ENCODE data around the gene TGDS. TPM values are rescaled to one million over a fixed set of nuclear protein-coding genes. Genes with fewer than 3 reads are reported as not detected.

The TGDS gene
- total and polyA plus RNA-seq, 7 donors: 5.5 to 13.2 (median 10.9) TPM

DNA sequence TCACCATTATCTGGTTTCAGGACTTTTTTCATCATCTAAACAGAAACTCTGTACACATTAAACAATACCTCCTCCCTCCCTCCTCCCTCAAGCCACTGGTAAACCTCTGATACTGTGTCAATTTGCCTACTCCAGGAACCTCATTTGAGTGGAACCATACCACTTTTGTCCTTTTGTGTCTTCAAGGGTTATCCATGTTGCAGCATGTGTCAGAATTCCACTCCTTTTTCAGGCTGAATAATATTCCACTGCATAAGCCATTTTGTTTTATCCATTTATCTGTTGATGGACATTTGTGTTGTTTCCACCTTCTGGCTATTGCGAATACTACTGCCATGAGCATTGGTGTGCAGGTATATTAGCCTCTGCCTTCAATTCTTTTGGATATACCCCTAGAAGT lies 27.5 kb downstream of the TGDS start:
- no peaks in the 10 kb centered on the region for H3K27me3 ChIP-seq
- H3K4me1 ChIP-seq: no peaks in the 10 kb centered on the region
- intact Hi-C loops (cut with DNase I): no loop called here
- WGBS, 2 donors: 96 to 100% methylated on average over 1 of the region's 1 CpG
- H3K27ac ChIP-seq: no peak overlapping the region
- H3K9me3 ChIP-seq: no peaks in the 10 kb centered on the region
- peaks cover 2 to 42% (median 19%) of the 10 kb centered on the region in 4 donors for H3K36me3 ChIP-seq
- no peak for DNase-seq
- no peak overlapping the region for H3K4me3 ChIP-seq
- TF ChIP-seq POLR2AphosphoS5 (IDR thresholded peaks at IDR 0.05) (no peak), POLR2A (IDR thresholded peaks at IDR 0.05) (no peak), EP300 (IDR thresholded peaks at IDR 0.05) (no peak)
- TF ChIP-seq, protein P1, sequence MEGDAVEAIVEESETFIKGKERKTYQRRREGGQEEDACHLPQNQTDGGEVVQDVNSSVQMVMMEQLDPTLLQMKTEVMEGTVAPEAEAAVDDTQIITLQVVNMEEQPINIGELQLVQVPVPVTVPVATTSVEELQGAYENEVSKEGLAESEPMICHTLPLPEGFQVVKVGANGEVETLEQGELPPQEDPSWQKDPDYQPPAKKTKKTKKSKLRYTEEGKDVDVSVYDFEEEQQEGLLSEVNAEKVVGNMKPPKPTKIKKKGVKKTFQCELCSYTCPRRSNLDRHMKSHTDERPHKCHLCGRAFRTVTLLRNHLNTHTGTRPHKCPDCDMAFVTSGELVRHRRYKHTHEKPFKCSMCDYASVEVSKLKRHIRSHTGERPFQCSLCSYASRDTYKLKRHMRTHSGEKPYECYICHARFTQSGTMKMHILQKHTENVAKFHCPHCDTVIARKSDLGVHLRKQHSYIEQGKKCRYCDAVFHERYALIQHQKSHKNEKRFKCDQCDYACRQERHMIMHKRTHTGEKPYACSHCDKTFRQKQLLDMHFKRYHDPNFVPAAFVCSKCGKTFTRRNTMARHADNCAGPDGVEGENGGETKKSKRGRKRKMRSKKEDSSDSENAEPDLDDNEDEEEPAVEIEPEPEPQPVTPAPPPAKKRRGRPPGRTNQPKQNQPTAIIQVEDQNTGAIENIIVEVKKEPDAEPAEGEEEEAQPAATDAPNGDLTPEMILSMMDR (IDR thresholded peaks at IDR 0.05): no peak

DNA sequence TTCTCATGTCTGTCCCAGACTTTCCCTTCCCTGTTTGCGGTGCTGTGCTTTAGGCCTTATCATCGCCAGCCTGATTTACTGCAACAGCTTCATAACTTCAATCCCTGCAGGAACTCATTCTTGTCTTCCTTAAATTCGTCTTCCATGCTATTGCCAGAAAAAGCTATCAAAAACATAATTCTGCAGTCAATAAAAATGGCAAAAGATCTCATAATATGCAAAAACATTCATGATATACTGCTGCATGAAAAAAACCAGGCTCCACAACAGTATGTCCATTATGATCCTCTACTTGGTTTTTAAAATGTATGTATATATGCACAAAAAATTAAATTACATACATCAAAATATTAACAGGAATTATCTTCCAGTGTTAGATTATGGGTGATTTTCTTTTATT lies 28.4 kb downstream of the TGDS start:
- peaks cover 0 to 38% (median 11%) of the 10 kb centered on the region in 4 donors for H3K36me3 ChIP-seq
- TF ChIP-seq EP300 (IDR thresholded peaks at IDR 0.05) (no peak), POLR2AphosphoS5 (IDR thresholded peaks at IDR 0.05) (no peak), POLR2A (IDR thresholded peaks at IDR 0.05) (no peak)
- TF ChIP-seq, protein P1 (IDR thresholded peaks at IDR 0.05): no peak
- no peaks in the 10 kb centered on the region for H3K4me1 ChIP-seq
- no peak overlapping the region for H3K4me3 ChIP-seq
- intact Hi-C loops (cut with DNase I): no loop called here
- H3K27ac ChIP-seq: no peak overlapping the region
- DNase-seq: no peak
- H3K27me3 ChIP-seq: no peaks in the 10 kb centered on the region
- 95 to 97% methylated on average over 3 of the region's 3 CpGs for WGBS, 2 donors
- H3K9me3 ChIP-seq: no peaks in the 10 kb centered on the region

DNA sequence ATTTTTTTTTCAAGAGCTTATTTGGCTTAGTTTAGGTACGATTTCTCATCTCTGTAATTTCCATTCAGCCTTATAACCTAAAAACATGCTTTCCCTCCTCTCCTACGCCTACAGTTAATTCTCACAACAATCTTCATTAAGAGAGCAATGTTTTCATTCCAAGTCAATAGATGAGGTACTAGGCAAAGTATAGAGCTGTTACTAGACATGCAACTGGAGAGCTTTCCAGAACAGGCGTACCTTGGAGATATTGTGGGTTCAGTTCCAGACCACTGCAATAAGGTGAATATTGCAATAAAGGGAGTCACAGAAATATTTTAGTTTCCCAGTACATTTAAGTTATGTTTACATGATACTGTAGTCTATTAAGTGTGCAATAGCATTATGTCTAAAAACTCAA lies 34.8 kb downstream of the TGDS start:
- no peak for DNase-seq
- no peaks in the 10 kb centered on the region for H3K4me1 ChIP-seq
- WGBS, 2 donors: 91 to 96% methylated on average over 3 of the region's 3 CpGs
- intact Hi-C loops (cut with DNase I): no loop called here
- peaks cover 0 to 5% (median 0%) of the 10 kb centered on the region in 4 donors for H3K36me3 ChIP-seq
- H3K27ac ChIP-seq: no peak overlapping the region
- H3K9me3 ChIP-seq: no peaks in the 10 kb centered on the region
- no peaks in the 10 kb centered on the region for H3K27me3 ChIP-seq
- TF ChIP-seq POLR2A (IDR thresholded peaks at IDR 0.05): no peak
- no peak overlapping the region for H3K4me3 ChIP-seq

DNA sequence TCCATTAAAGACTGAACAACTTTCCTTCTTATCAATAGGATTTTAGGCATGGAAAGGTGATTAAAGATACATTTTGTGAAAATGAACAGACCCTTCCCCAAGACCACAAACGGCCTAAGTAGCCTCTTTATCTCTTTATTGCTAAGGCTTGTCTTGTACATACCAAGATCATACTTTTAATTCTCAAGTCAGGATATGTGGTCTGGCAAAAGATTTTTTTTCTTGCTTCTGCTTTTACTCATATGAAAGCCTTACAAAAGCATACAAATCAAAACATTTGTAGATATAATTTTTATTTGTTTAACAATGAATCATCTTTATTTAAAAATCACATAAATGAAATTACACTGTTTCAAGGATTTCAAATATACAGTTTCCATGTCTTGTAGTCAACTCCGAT lies 35.8 kb downstream of the TGDS start:
- Histone ChIP-seq H3K27me3 (no peaks in the 10 kb centered on the region), H3K27ac (no peak overlapping the region), H3K4me3 (no peak overlapping the region), H3K36me3 (peaks cover 0 to 5% (median 0%) of the 10 kb centered on the region in 4 donors), H3K4me1 (no peaks in the 10 kb centered on the region), H3K9me3 (no peaks in the 10 kb centered on the region)
- no peak for DNase-seq
- WGBS, 2 donors: 74 to 76% methylated on average over 2 of the region's 2 CpGs
- intact Hi-C loops (cut with DNase I): no loop called here
- TF ChIP-seq POLR2A (IDR thresholded peaks at IDR 0.05) (no peak), POLR2AphosphoS5 (IDR thresholded peaks at IDR 0.05) (no peak), EP300 (IDR thresholded peaks at IDR 0.05) (no peak)
- TF ChIP-seq, protein P1 (IDR thresholded peaks at IDR 0.05): no peak

DNA sequence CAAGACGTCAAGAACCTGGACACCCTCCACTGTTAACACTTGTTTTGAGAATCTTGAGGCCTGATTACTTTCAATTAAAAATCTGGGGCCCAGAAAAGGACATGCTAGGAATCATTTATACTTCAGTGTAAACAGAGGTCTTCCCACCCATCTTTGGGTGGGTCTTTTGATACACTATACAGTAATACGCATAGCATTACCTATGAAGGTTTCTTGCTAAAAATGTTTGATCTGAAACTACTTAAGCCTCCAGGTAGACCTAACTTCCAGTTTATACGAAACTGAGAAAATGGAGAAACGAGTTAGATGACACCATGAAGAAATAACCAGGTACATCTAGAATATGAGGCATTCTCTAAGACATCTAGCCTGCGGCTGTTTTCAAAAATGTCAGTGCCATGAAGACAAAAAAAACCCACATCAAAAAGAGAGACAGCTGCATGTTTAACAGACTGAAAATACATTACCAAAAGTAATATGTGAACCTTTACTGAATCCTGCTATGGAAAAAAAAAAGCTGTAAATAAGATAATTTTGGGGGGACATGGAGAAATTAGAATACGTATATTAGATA lies 36.6 kb downstream of the TGDS start:
- TF ChIP-seq POLR2A (IDR thresholded peaks at IDR 0.05) (no peak), POLR2AphosphoS5 (IDR thresholded peaks at IDR 0.05) (no peak), EP300 (IDR thresholded peaks at IDR 0.05) (no peak)
- TF ChIP-seq, protein P1 (IDR thresholded peaks at IDR 0.05): no peak
- 77 to 80% methylated on average over 6 of the region's 6 CpGs for WGBS, 2 donors
- no peak for DNase-seq
- Histone ChIP-seq H3K9me3 (no peaks in the 10 kb centered on the region), H3K27ac (no peak overlapping the region), H3K4me1 (no peaks in the 10 kb centered on the region), H3K36me3 (peaks cover 0 to 5% (median 0%) of the 10 kb centered on the region in 4 donors), H3K4me3 (no peak overlapping the region), H3K27me3 (no peaks in the 10 kb centered on the region)
- intact Hi-C loops (cut with DNase I): no loop called here
